KOPT-K1 (cell line): ENCODE data around the gene RBL1.
"Not testable (repeated sequence)": the region's sequence is repeated elsewhere in the genome, so short reads cannot be mapped to it uniquely, and the experiment has no call there.

Experiments
- H3K27ac ChIP-seq: fragments of 200-600 bp; sonication (generic); 2 replicates; pipeline ENCODE4 v1.5.1; 2016; ENCODE audit warnings: antibody characterized with exemption, mild to moderate bottlenecking, low read depth, low read length; ENCODE audit not compliant: poor library complexity, severe bottlenecking
- H3K36me3 ChIP-seq: fragments of 200-600 bp; sonication (generic); 2 replicates; pipeline ENCODE4 v1.5.1; 2017; ENCODE audit warnings: antibody characterized with exemption, mild to moderate bottlenecking, low read length, moderate library complexity; ENCODE audit not compliant: insufficient read depth
- H3K9me3 ChIP-seq: fragments of 200-600 bp; sonication (generic); 2 replicates; pipeline ENCODE4 v1.5.1; 2017; ENCODE audit warnings: antibody characterized with exemption, low read length, mild to moderate bottlenecking; ENCODE audit not compliant: insufficient read depth, poor library complexity, severe bottlenecking

The RBL1 gene

DNA sequence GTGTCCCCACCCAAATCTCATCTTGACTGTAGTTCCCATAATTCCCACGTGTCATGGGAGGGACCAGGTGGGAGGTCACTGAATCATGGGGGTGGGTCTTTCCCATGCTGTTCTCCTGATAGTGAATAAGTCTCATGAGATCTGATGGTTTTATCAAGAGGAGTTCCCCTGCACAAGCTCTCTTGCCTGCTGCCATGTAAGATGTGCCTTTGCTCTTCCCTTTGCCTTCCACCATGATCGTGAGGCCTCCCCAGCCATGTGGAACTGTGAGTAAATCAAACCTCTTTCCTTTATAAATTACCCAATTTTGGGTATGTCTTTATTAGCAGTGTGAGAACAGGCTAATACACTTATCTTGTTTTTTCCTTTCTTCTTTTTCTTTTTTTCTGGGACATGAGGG is 56.4 kb downstream of the RBL1 start:
- not testable (repeated sequence) for H3K27ac ChIP-seq
- H3K9me3 ChIP-seq, result peaks cover 14% of the 10 kb centered on the region
- H3K36me3 ChIP-seq, result peaks cover 97% of the 10 kb centered on the region

DNA sequence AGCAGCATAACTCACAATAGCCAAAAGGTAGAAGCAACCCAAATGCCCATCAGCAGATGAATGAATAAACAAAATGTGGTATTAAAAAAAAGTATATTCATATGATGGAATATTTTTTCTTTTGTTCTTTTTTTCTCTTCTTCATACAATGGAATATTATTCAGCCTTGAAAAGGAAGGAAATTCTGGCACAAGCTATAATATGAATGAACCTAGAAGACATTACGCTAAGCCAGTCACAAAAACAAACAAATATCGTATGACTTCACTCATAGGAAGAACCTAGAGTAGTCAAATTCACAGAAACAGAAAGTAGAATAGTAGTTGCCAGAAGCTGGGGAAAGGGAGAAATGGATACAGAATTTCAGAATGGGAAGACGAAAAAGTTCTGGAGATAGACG is 63.7 kb downstream of the RBL1 start:
- Histone ChIP-seq H3K36me3 (peaks cover 99% of the 10 kb centered on the region), H3K27ac (no peak overlapping the region), H3K9me3 (no peaks in the 10 kb centered on the region)

DNA sequence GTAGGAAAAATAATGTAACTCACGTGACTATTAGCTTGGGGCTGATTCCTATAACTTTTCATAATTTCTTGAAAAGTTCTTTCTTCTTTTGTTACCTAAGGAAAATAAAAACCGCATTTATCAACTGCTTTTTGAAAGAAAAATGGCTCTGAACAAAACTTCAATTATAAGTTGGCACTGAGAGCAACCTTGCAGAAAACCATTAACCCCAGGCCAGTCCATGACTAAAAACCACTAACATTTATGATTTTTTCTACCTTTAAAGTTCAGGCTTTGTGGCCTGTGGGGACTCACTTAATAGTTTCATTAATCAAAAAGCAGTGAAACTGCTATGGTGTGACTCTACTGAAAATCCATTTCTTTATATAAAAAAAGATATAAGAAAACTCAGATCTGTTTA is 75.2 kb downstream of the RBL1 start:
- H3K27ac ChIP-seq, result no peak overlapping the region
- no peaks in the 10 kb centered on the region for H3K9me3 ChIP-seq
- H3K36me3 ChIP-seq, result peaks cover 98% of the 10 kb centered on the region

DNA sequence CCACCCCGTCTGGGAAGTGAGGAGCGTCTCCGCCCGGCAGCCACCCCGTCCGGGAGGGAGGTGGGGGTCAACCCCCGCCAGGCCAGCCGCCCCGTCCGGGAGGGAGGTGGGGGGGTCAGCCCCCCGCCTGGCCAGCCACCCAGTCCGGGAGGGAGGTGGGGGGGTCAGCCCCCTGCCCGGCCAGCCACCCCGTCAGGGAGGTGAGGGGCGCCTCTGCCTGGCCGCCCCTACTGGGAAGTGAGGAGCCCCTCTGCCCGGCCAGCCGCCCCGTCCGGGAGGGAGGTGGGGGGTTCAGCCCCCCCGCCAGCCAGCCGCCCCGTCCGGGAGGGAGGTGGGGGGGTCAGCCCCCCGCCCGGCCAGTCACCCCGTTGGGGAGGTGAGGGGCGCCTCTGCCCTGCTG is 83.2 kb downstream of the RBL1 start:
- H3K9me3 ChIP-seq, H3K27ac ChIP-seq: not testable (repeated sequence)
- peaks cover 83% of the 10 kb centered on the region for H3K36me3 ChIP-seq

DNA sequence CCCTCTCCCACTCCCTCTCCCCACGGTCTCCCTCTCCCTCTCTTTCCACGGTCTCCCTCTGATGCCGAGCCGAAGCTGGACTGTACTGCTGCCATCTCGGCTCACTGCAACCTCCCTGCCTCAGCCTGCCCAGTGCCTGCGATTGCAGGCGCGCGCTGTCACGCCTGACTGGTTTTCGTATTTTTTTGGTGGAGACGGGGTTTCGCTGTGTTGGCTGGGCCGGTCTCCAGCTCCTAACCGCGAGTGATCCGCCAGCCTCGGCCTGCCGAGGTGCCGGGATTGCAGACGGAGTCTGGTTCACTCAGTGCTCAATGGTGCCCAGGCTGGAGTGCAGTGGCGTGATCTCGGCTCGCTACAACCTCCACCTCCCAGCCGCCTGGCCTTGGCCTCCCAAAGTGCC is 83.9 kb downstream of the RBL1 start:
- not testable (repeated sequence) for H3K27ac ChIP-seq

DNA sequence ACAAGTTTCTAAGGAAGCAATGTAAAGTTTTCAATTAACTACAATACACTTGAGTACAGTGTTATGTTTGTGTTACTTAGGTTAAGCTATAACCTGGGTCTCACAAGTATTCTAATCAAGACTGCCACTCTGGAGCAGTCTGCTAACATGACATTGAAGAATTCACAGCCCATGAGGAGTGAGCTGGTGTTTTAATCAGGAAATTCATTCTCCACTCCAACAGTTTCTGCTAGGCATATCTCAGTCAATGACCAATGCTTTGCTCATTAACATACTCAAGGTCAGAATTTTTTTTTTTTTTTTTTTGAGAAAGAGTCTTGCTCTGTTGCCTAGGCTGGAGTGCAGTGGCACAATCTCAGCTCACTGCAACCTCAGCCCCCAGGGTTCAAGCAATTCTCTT is 84.7 kb downstream of the RBL1 start:
- H3K27ac ChIP-seq, result no peak overlapping the region
- no peaks in the 10 kb centered on the region for H3K9me3 ChIP-seq
- peaks cover 83% of the 10 kb centered on the region for H3K36me3 ChIP-seq

More for the DNA sequence above, 83.9 kb downstream of the RBL1 start:
- not testable (repeated sequence) for H3K9me3 ChIP-seq
- H3K36me3 ChIP-seq, result peaks cover 83% of the 10 kb centered on the region

DNA sequence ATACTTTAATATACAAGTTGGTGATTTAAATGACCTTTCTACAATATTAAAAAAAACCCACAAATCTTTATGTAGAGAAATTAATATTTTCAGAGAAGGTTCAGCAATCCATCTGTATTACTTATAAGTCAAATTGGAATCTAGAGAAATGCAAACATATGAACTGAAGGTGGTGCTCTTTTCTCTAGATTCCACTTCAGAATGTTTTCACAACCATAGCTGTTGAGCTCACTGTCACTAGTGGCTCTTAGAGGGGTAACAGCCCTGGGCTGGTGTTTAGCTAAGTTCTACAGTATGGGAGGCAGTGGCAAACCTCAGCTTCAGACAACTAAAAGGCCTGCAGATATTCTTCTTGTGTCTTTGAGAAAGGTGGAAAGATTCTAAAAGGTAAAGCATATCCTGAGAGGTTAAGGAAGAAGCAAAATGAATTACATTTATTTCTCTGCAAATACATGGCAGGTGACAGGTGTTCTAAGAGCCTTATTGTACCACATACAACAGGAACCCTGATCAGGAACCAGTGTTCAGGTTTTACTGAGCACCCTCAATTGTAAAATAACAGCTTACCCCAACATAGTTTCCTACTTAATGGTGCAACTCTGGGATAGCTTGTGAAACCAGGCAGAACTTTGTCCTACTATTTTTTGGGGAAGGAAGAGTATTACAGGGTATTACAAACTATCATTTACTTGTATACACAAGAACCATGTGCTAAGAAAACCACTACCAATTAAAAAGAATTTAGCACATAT is 87.7 kb downstream of the RBL1 start:
- Histone ChIP-seq H3K9me3 (no peaks in the 10 kb centered on the region), H3K27ac (no peak overlapping the region), H3K36me3 (peaks cover 91% of the 10 kb centered on the region)

DNA sequence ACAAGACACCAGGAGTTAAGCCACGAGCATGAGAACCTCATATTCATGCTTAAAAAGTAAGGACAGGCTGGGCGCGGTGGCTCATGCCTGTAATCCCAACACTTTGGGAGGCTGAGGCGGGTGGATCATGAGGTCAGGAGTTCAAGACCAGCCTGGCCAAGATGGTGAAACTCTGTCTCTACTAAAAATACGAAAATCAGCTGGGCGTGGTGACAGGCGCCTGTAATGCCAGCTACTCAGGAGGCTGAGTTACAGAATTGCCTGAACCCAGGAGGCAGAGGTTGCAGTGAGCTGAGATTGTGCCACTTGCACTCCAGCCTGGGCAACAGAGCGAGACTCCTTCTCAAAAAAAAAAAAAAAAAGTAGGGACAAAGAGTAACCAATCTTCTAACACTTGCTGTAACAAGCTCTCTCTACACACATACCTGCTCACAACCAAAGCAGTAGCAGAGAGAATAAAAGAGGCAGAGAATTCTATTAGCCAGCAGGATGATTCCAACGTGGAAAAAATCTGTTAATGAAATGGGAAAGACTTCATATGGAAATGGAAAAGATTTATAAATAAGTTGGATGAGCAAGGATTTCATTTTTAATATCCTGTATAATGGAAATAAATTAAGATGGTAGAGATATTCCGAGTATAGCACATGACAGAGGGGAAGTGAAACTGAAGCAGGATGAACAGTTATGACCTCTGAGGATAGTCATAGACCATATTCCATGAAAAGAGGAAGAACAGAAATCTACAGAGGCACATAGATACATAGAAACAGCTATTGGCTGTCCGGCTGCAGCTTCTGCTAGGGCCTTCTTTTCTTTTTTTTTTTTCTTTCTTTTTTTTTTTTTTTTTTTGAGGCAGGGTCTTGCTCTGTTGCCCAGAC is 90.5 kb downstream of the RBL1 start:
- not testable (repeated sequence) for H3K27ac ChIP-seq, H3K9me3 ChIP-seq
- H3K36me3 ChIP-seq, result peaks cover 85% of the 10 kb centered on the region

DNA sequence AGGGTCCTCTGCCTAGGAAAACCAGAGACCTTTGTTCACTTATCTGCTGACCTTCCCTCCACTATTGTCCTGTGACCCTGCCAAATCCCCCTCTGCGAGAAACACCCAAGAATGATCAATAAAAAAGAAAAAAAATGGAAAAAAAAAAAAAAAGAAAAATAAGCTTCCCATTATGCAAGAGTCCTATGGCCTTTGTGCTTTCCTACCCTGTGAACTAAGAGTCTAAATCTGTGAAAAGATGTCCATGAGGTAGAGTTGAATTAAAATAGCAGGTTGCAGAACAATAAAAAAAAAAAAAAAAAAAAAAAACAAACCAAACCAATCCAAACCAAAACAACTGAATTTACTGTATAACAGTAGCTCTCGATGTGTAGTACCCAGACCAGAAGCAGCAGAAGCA is 94.2 kb downstream of the RBL1 start:
- H3K27ac ChIP-seq, result not testable (repeated sequence)

DNA sequence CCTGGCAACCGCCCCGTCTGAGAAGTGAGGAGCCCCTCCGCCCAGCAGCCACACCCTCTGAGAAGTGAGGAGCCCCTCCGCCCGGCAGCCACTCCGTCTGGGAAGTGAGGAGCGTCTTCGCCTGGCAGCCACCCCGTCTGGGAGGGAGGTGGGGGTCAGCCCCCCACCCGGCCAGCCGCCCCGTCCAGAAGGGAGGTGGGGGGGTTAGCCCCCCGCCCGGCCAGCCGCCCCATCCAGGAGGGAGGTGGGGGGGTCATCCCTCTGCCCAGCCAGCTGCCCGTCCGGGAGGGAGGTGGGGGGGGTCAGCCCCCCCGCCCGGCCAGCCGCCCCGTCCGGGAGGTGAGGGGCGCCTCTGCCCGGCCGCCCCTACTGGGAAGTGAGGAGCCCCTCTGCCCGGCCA is 95.6 kb downstream of the RBL1 start:
- Histone ChIP-seq H3K36me3 (peaks cover 78% of the 10 kb centered on the region), H3K9me3 (peaks cover 11% of the 10 kb centered on the region)
- H3K27ac ChIP-seq, result not testable (repeated sequence)

More for the DNA sequence above, 94.2 kb downstream of the RBL1 start:
- H3K9me3 ChIP-seq, result not testable (repeated sequence)
- peaks cover 78% of the 10 kb centered on the region for H3K36me3 ChIP-seq

DNA sequence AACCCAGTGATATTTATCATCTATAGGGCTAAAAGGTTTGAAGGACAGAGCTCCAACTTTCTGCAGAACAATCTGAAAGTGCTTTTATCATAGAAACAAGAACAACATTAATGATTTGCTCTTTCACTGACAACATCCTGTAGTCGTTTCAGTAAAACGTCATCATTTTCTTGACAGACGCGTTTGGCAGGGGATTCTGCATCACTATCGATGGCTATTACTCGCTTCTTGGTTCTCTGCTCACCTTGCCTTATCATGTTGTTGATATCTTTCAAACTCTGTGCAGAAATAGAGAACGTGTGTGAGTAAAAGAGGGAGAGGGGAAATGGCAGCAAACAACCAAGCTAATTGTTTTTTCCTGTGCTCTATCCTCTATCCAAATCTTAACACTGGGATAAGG is 97.1 kb downstream of the RBL1 start:
- no peak overlapping the region for H3K27ac ChIP-seq
- peaks cover 78% of the 10 kb centered on the region for H3K36me3 ChIP-seq
- peaks cover 26% of the 10 kb centered on the region for H3K9me3 ChIP-seq

DNA sequence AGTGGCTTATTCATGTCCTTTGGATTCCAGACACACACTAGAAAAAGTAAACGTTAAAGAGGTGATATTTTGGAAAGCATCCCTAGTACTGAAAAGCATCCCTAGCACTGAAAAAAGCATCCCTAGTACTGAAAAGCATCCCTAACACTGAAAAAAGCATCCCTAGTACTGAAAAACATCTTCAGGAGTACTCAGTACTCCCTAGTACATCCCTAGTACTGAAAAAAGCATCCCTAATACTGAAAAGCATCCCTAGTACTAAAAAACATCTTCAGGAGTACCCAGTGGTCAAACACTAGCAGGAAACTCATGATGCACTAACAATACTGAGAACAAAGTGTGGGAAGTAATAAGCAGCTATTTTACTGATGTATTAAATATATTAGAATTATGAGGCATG is 98.7 kb downstream of the RBL1 start:
- H3K27ac ChIP-seq, result no peak overlapping the region
- peaks cover 64% of the 10 kb centered on the region for H3K36me3 ChIP-seq

DNA sequence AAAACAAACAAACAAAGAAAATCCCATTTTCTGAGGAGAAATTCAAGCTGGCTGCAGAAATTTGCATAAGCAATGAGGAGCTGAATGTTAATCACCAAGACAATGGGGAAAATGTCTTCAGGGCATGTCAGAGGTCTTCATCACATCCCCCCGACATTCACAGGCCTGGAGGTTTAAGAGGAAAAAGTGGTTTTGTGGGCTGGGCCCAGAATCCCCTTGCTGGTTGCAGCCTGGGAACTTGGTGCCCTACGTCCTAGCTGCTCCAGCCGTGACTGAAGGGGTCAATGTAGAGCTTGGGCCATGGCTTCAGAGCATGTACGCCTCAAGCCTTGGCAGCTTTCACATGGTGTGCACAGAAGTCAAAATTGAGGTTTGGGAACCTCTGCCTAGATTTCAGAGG is 101.6 kb downstream of the RBL1 start:
- H3K9me3 ChIP-seq, result peaks cover 37% of the 10 kb centered on the region
- H3K27ac ChIP-seq, result not testable (repeated sequence)
- peaks cover 57% of the 10 kb centered on the region for H3K36me3 ChIP-seq

More for the DNA sequence above, 98.7 kb downstream of the RBL1 start:
- peaks cover 37% of the 10 kb centered on the region for H3K9me3 ChIP-seq

DNA sequence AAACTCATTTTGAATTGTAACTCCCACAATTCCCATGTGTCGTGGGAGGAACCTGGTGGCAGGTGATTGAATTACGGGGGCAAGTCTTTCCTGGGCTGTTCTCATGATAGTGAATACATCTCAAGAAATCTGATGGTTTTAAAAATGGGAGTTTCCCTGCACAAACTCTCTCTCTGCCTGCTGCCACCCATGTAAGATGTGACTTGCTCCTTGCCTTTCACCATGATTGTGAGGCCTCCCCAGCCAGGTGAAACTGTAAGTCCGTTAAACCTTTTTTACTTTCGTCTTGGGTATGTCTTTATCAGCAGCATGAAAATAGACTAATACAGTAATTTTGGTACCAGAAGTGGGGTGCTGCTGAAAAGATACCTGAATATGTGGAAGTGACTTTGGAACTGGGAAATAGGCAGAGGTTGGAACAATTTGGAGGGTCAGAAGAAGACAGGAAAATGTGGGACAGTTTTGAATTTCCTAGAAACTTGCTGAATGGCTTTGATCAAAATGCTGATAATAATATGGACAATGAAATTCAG is 102.9 kb downstream of the RBL1 start:
- Histone ChIP-seq H3K9me3 (peaks cover 37% of the 10 kb centered on the region), H3K27ac (no peak overlapping the region), H3K36me3 (peaks cover 44% of the 10 kb centered on the region)

DNA sequence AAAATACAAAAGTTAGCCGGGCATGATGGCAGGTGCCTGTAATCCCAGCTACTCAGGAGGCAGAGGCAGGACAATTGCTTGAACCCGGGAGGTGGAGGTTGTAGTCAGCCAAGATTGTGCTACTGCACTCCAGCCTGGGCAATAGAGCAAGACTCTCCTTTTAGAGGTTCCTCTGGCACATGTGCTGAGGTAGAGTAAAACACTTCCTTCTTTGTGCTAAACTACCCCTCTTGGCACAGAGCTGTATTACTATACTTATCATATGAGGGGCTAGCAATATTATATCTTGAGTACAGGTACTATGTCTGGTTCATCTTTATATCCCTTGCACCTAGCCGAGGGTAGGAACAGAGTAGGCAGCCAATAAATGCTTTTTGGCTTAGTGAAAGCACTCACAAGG is 104.1 kb downstream of the RBL1 start:
- Histone ChIP-seq H3K9me3 (peaks cover 37% of the 10 kb centered on the region), H3K36me3 (peaks cover 33% of the 10 kb centered on the region), H3K27ac (no peak overlapping the region)
